ENCODE results near the gene RASD1.

- TF ChIP-seq CTCF (conservative IDR thresholded peaks at IDR 0.05) (no peak), EZH2 (IDR thresholded peaks at IDR 0.05; ENCODE audit: low read depth) (no peak)
These were observed 37.8 kb upstream of the RASD1 start for GRCh38 chr17:17533901-17534441.

Data from PC-9 (cell line).